GM21360 (cell line): ENCODE results near the gene CCDC8.
"Not testable (repeated sequence)": the region's sequence is repeated elsewhere in the genome, so short reads cannot be mapped to it uniquely, and the experiment has no call there.

Experiments used
- ATAC-seq: cut with Tn5 transposase; IDR thresholded peaks from one replicate; pipeline ENCODE4 v1.9.1; 2021; ENCODE audit warnings: mild to moderate bottlenecking, moderate library complexity; ENCODE audit not compliant: unreplicated experiment

CCDC8 gene

GRCh38 chr19:46404753-46405468 lies 8.5 kb downstream of the CCDC8 start:
- no peak for ATAC-seq

DNA sequence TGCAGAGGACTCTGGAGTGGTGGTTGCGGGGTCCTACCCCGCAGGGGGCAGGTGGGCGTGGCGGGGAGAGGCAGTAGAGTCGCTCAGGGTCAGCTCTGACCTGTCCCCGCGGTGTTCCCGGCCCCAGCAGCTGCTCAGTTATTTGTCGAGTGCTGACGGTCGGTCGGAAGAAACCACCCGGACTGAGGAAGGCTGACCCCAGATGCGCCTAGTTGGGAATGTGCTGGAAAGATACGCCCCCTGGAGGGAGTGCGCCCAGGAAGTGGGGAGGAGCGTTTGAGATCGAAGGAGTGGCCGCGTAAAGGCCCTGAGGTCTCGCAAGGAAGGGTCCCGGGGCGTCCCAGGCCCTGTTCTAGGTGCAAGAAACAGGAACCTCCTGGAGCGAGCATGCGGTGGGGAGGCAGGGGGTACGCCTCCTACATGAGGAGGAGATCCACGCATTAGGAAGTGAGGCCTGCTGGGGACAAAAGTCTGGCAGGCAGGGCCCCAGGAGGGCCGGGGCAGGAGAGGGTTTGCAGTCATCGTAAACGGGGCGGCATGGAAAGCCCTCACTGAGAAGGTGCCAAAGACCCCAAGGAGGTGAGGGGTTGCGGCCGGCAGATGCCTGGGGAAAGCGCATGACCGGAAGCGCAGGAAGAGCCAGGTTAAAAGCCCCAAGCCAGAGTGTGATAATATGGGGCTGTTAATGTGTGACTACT lies 9.2 kb downstream of the CCDC8 start:
- no peak for ATAC-seq

DNA sequence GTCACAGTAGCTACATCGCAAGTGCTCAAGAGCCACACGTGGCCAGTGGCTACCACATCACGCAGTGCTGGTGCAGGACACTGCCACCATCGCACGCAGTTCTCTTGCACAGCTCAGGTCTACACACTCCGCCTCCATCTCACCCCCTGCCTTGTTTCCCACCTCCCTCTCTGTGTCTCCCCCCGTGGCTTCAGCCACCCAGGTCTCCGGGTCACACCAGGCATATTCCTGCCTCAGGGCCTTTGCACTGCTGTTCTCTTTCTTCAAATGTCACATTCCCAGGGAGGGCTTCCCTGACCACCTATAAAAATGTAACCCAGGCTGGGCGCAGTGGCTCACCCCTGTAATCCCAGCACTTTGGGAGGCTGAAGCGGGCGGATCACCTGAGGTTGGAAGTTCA lies 10.6 kb downstream of the CCDC8 start:
- no peak for ATAC-seq

- ATAC-seq, result not testable (repeated sequence)
These were observed 15.4 kb downstream of the CCDC8 start for GRCh38 chr19:46397801-46398479.

DNA sequence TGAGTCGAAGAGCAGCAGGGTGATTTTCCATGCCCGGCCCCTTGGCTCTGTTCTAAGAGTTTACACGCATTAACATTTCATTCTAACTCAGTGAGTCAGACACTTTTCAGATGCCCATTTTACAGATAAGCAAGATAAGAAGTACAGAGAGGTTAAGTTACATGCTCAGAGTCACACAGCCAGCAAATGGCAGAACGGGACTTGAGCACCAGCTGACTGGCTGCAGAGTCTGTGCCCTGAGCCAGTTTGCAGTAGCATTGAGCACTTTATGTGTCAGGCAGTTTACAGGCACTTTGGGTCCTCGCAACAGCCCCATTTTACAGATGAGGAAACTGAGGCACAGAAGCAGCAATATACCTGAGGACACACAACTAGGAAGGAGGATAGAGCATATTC lies 19.0 kb downstream of the CCDC8 start:
- ATAC-seq, result no peak

DNA sequence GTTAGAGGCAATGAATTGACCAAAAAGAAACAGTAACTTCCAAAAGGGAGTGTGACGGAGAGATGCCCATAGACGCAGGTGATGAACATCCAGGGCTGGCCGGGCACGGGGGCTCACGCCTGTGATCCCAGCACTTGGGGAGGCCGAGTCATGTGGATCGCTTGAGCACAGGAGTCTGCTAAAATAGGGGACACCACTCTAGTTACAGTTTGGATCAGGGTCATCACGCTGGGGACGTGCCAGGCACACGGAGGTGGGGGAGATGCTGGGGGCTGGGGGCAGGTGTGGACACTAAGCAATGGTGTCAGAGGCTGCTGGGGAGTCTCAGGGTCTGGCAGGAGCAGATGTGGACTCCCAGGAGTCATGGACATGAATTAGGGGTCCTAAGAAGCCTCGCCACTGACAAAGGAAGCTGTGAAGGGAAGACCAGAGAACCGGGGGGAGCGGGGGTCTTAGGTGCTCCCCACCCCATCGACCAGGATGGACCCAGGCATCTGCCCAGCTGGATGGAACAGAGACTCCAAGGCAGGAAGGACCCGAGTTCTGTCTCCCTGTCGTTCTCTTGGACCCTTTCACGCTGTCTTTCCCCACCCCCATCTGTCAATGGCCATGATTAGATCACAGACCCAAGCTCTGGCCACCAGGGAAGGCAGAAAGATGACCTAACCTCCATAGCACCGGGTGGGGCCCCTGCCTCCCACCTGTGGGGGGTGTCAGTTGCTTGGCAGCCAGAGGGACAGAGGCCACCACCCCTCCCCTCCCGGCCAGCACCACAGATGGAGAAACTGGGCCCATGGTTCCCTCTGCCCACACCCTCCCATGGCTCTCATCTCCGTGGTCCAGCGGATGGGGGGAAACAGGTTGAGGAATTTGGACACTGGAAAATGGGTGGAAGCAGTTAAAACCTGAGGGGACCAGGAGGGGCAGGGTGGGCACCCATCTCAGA lies 19.6 kb downstream of the CCDC8 start:
- ATAC-seq, result no peak

GRCh38 chr19:46392837-46393236 lies 20.5 kb downstream of the CCDC8 start:
- ATAC-seq, result no peak

DNA sequence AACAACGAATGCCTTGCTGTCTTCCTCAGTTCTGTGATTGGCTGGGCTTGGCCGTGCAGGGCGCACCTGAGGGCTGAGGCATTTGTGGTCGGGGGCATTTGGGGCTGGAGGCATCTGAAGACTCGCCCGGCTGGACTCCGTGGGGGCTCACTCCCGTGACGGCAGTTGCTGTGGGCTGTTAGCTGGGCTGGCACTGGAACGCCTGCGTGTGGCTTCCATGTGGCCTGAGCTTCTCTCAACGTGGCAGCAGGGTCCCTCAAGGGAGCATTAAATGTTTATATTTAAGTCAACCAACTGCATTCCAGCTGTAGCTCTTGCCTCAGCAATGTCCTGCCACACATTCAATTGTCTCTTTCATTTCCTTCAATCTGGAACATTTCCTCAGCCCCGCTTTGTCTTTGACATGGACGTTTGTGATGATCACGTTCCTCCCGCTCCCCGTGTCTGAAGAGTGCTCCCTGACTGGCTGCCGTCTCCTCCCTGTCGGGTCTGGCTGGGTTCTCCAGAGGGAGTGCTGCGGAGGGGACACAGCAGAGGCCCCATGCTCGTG lies 21.0 kb downstream of the CCDC8 start:
- no peak for ATAC-seq

- no peak for ATAC-seq
These were observed 21.8 kb downstream of the CCDC8 start for GRCh38 chr19:46391296-46392251.

- no peak for ATAC-seq
These were observed 22.5 kb downstream of the CCDC8 start for GRCh38 chr19:46390866-46391265.

GRCh38 chr19:46390121-46390858 lies 23.1 kb downstream of the CCDC8 start:
- no peak for ATAC-seq

GRCh38 chr19:46388311-46389095 lies 24.9 kb downstream of the CCDC8 start:
- ATAC-seq, result no peak

DNA sequence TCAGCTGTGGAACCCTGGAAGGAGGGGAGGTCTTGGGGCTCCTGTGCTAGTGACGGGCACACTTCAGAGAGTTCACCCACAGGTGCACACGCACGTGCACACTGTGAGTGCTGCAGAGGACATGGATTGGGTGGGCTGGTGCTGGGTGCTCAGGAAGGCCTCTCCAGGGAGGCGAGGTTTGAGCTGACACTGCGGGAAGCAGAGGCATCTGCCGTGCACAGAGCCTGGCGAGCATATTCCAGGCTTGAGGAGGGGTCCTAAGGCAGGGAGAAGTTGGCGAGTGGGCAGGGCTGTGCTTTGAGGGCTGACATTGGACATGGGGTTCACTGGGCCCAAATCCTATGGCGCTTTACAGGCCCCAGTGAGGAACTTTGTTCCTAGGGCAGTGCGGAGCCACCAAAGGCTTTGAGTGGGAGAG lies 25.6 kb downstream of the CCDC8 start:
- no peak for ATAC-seq

DNA sequence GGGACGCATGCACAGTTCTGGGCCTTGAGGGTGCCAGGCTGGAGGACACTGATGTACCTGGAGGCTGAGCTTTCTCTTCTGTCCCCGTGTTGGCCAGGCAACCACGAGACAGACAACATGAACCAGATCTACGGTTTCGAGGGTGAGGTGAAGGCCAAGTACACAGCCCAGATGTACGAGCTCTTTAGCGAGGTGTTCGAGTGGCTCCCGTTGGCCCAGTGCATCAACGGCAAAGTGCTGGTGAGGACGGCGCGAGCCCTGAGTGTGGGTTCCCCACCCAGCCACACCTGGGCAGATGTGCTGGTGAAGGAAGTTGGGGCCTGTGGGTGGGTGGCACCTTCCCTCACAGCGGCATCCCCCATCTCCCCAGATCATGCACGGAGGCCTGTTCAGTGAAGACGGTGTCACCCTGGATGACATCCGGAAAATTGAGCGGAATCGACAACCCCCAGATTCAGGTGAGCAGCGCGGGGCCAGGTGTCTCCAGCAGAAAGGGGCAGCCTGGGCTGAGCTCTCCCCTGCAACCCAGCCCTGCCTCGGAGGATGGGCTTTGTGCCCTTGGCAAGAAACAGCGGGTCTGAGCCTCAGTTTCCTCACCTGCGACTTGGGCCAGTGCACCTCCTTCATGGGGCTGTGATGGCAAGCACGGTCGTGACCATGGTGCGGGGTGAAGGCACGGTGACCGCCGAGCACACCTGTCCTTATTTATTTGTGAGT lies 26.2 kb downstream of the CCDC8 start:
- ATAC-seq, result no peak

- no peak for ATAC-seq
These were observed 27.2 kb downstream of the CCDC8 start for GRCh38 chr19:46386151-46386550.

- ATAC-seq, result no peak
These were observed 27.7 kb downstream of the CCDC8 start for GRCh38 chr19:46385636-46386035.

- ATAC-seq, result no peak
These were observed 29.0 kb downstream of the CCDC8 start for GRCh38 chr19:46384396-46384795.
